K562 (cell line): ENCODE data around the gene RARRES2. TPM values are rescaled to one million over a fixed set of nuclear protein-coding genes. Genes with fewer than 3 reads are reported as not detected.

Source experiments
- ATAC-seq: fragments of 200-7000 bp; cut with Tn5 transposase; 3 replicates; pipeline ENCODE4 v1.9.1; 2020; ENCODE audit warnings: moderate library complexity
- BruUV-seq: library from RNA; stranded (reverse); fragments of 400-500 nt; replicated peaks from 2 replicates; lab custom pipeline; 2021; lab: Mats Ljungman, UMichigan
- CTCF ChIA-PET: fragments of 300-600 bp; formaldehyde crosslinking; extraction: SDS; loops from one replicate; lab custom pipeline; 2021; ENCODE audit warnings: low intra/inter-chr PET ratio; lab: Yijun Ruan, JAX
- POLR2A ChIA-PET: fragments of 300-600, 350-650 bp; sonication (Branson Sonifier 250); formaldehyde crosslinking; extraction: SDS; loops from one replicate; lab custom pipeline; 2021; ENCODE audit warnings: antibody characterized with exemption, inconsistent platforms; lab: Yijun Ruan, JAX
- DNase-seq, 4 experiments: peaks; one replicate each; pipeline versions ENCODE4 v3.0.0 to v3.0.0-alpha.2; 2011 to 2018; ENCODE audit warnings: low spot score in 3 of 4, mixed read lengths in 3 of 4; ENCODE audit errors: extremely low read depth in 1 of 4
- FAIRE-seq: peaks from 2 replicates; lab custom pipeline; 2011; peaks lifted over from hg19 to GRCh38; lab: Jason Lieb, UNC
- H2AFZ ChIP-seq: 2 replicates; pipeline ENCODE4 v1.6.0; 2011; ENCODE audit warnings: low read depth, low read length, control low read depth, inconsistent platforms
- H3K27ac ChIP-seq: fragments of 200-600 bp; 3 replicates; pipeline ENCODE4 v1.8.0; 2011; ENCODE audit warnings: low read depth, mild to moderate bottlenecking, control low read depth, inconsistent platforms, low read length, moderate library complexity, mixed read lengths; ENCODE audit errors: extremely low read depth
- H3K27me3 ChIP-seq, 2 experiments: fragments of 300-600 bp in 1 of 2; 2 replicates in 1 of 2; 3 replicates in 1 of 2; pipeline versions ENCODE4 v1.6.0 to v1.8.0; 2011; ENCODE audit warnings: inconsistent platforms in 2 of 2, low read length in 2 of 2, mild to moderate bottlenecking in 1 of 2, mixed read lengths in 1 of 2, moderate library complexity in 1 of 2; ENCODE audit not compliant: control insufficient read depth in 2 of 2, insufficient read depth in 2 of 2
- H3K36me3 ChIP-seq: fragments of 300-600 bp; 3 replicates; pipeline ENCODE4 v1.8.0; 2011; ENCODE audit warnings: mild to moderate bottlenecking, low read length, inconsistent platforms; ENCODE audit not compliant: control insufficient read depth, insufficient read depth
- H3K4me1 ChIP-seq, 2 experiments: fragments of 200-600 bp in 1 of 2; replicated peaks in 1 of 2; 2 replicates in 1 of 2; 3 replicates in 1 of 2; pipeline versions ENCODE4 v1.5.1 to v1.8.0; 2011; ENCODE audit warnings: inconsistent platforms in 2 of 2, low read length in 2 of 2, mild to moderate bottlenecking in 1 of 2, mixed read lengths in 1 of 2, moderate library complexity in 1 of 2; ENCODE audit not compliant: control insufficient read depth in 2 of 2, insufficient read depth in 2 of 2
- H3K4me2 ChIP-seq: 2 replicates; pipeline ENCODE4 v1.6.1; 2011; ENCODE audit warnings: low read length, control low read depth, inconsistent platforms, mixed read lengths; ENCODE audit not compliant: insufficient read depth
- H3K4me3 ChIP-seq: fragments of 200-600 bp; sonication (generic), shearing (Covaris generic); 2 replicates; pipeline ENCODE4 v1.5.1; 2016; ENCODE audit warnings: control low read depth, inconsistent platforms
- H3K79me2 ChIP-seq: fragments of 200-600 bp; 3 replicates; pipeline ENCODE4 v1.8.0; 2011; ENCODE audit warnings: low read length, inconsistent platforms; ENCODE audit not compliant: control insufficient read depth, insufficient read depth
- H3K9ac ChIP-seq, 2 experiments: 2 replicates each; pipeline versions ENCODE4 v1.6.0 to v1.6.1; 2011; ENCODE audit warnings: low read depth in 2 of 2, low read length in 2 of 2, control low read depth in 1 of 2, inconsistent platforms in 1 of 2, mild to moderate bottlenecking in 1 of 2, mixed read lengths in 1 of 2; ENCODE audit not compliant: insufficient read depth in 1 of 2
- H3K9me1 ChIP-seq: one replicate; pipeline ENCODE4 v1.6.0; 2011; ENCODE audit warnings: inconsistent platforms, mild to moderate bottlenecking, low read length, moderate library complexity; ENCODE audit not compliant: control insufficient read depth, insufficient read depth
- H3K9me3 ChIP-seq: replicated peaks from 2 replicates; pipeline ENCODE4 v1.5.1; 2011; ENCODE audit warnings: low read depth, low read length, inconsistent platforms; ENCODE audit not compliant: control insufficient read depth, insufficient read depth
- H4K20me1 ChIP-seq: replicated peaks from 2 replicates; pipeline ENCODE4 v1.6.1; 2011; ENCODE audit warnings: low read length, inconsistent platforms, mixed read lengths; ENCODE audit not compliant: control insufficient read depth, insufficient read depth
- BDP1 ChIP-seq: IDR thresholded peaks from 3 replicates; pipeline ENCODE4 v1.6.1; 2011; ENCODE audit not compliant: insufficient read length, insufficient read depth
- CREM ChIP-seq: IDR thresholded peaks from 2 replicates; pipeline ENCODE4 v1.6.1; 2014; ENCODE audit warnings: antibody characterized with exemption, low read depth
- GABPB1 ChIP-seq: sonication (generic); formaldehyde crosslinking; IDR thresholded peaks from 2 replicates; pipeline ENCODE4 v1.8.0; 2022; ENCODE audit warnings: mild to moderate bottlenecking, missing genetic modification reagents
- GTF2B ChIP-seq: IDR thresholded peaks from 2 replicates; pipeline ENCODE4 v1.6.1; 2011; ENCODE audit not compliant: insufficient read length; ENCODE audit errors: extremely low read depth
- MBD2 ChIP-seq: sonication (generic); IDR thresholded peaks from 2 replicates; pipeline ENCODE4 v1.6.1; 2016; ENCODE audit warnings: low read depth, borderline replicate concordance
- NRF1 ChIP-seq, 2 experiments: fragments of 450-650 bp; IDR thresholded peaks in 1 of 2; conservative IDR thresholded peaks in 1 of 2; 2 replicates each; pipeline ENCODE4 v1.6.1; 2014; ENCODE audit warnings: mild to moderate bottlenecking in 2 of 2
- PHF21A ChIP-seq: fragments of 450-650 bp; IDR thresholded peaks from 2 replicates; pipeline ENCODE4 v1.6.1; 2017; ENCODE audit warnings: low read depth, borderline replicate concordance
- RBM14 ChIP-seq: fragments of 200-400 bp; formaldehyde crosslinking; IDR thresholded peaks from 2 replicates; pipeline ENCODE4 v1.6.1; 2018; ENCODE audit warnings: low read depth, mild to moderate bottlenecking, low read length, moderate library complexity, borderline replicate concordance; ENCODE audit not compliant: insufficient read depth
- RCOR1 ChIP-seq, 2 experiments: IDR thresholded peaks; 2 replicates each; pipeline ENCODE4 v1.6.1; 2012; ENCODE audit warnings: low read depth in 2 of 2, low read length in 2 of 2, borderline replicate concordance in 1 of 2, improper control_type of control experiment in 1 of 2
- SRSF7 ChIP-seq: fragments of 200-400 bp; formaldehyde crosslinking; optimal IDR thresholded peaks from 2 replicates; pipeline ENCODE3; 2017; ENCODE audit warnings: mild to moderate bottlenecking, low read depth, low read length
- U2AF2 ChIP-seq: fragments of 200-400 bp; formaldehyde crosslinking; optimal IDR thresholded peaks from 2 replicates; pipeline ENCODE3; 2017; ENCODE audit warnings: low read depth, mild to moderate bottlenecking, low read length
- ZC3H4 ChIP-seq: sonication (generic); formaldehyde crosslinking; IDR thresholded peaks from 2 replicates; pipeline ENCODE4 v1.9.0; 2021; ENCODE audit warnings: missing genetic modification reagents, borderline replicate concordance
- ZNF133 ChIP-seq: fragments of 250-450 bp; sonication (Bioruptor Pico); IDR thresholded peaks from 2 replicates; pipeline ENCODE4 v1.4.0; 2020; ENCODE audit warnings: mild to moderate bottlenecking
- ZNF23 ChIP-seq: fragments of 250-450 bp; sonication (Bioruptor Pico); IDR thresholded peaks from 2 replicates; pipeline ENCODE4 v1.4.0; 2020; ENCODE audit warnings: mild to moderate bottlenecking
- ZNF232 ChIP-seq: sonication (generic); formaldehyde crosslinking; IDR thresholded peaks from 2 replicates; pipeline ENCODE4 v1.8.0; 2022; ENCODE audit warnings: mild to moderate bottlenecking, missing genetic modification reagents
- ZNF239 ChIP-seq: fragments of 250-450 bp; sonication (Bioruptor Pico); IDR thresholded peaks from 2 replicates; pipeline ENCODE4 v1.4.0; 2020; ENCODE audit warnings: mild to moderate bottlenecking
- ZNF24 ChIP-seq: fragments of 450-650 bp; IDR thresholded peaks from 2 replicates; pipeline ENCODE4 v1.6.1; 2016
- ZNF766 ChIP-seq: fragments of 200-800 bp; sonication (Bioruptor generic); conservative IDR thresholded peaks from 2 replicates; pipeline ENCODE4 v1.6.1; 2016; ENCODE audit warnings: missing genetic modification characterization, missing compliant biosample characterization
- WGBS: fragments of 100-300 bp; shearing (Covaris generic); methylation state at CpG from one replicate; pipeline ENCODE4 v1.1.6; 2016; ENCODE audit warnings: low coverage, mixed read lengths; ENCODE audit not compliant: insufficient coverage; ENCODE audit errors: missing lambda C conversion rate; 5-methylcytosine and 5-hydroxymethylcytosine counted together
- in situ Hi-C: fragments of 300-500 bp; cut with MboI; formaldehyde crosslinking; loops from 4 replicates; pipeline ENCODE4 v1.15.0; 2018; ENCODE audit warnings: inconsistent platforms, mixed read lengths
- intact Hi-C: fragments of 100-400 bp; cut with micrococcal nuclease; formaldehyde crosslinking; loops from 2 replicates; pipeline ENCODE4 v1.14.2; 2022
- polyA plus RNA-seq, 8 experiments: library from polyadenylated mRNA; depleted of rRNA in 4 of 8; stranded (reverse) in 5 of 8; unstranded in 3 of 8; fragments of >200 nt; fragmentation: Nextera tagmentation in 2 of 8; fragmentation: Illumina TruSeq in 1 of 8; extraction: Ambion mirVana in 2 of 8; extraction: Trizol in 1 of 8; gene quantifications; 2 replicates each; pipeline versions ENCODE4 v1.2.1 to v1.2.3, GENCODE V29; 2011 to 2014; ENCODE audit warnings: inconsistent platforms in 1 of 8, missing spikeins in 1 of 8
- total RNA-seq, 7 experiments: library from RNA; depleted of rRNA in 6 of 7; stranded (reverse); fragments of >200 nt in 6 of 7; fragmentation: Illumina TruSeq in 2 of 7; extraction: Trizol in 2 of 7; gene quantifications; 2 replicates each; pipeline versions ENCODE4 v1.2.1 to v1.2.3, GENCODE V29; 2011 to 2021; ENCODE audit warnings: low replicate concordance in 1 of 7
- TF ChIP-seq, protein P1 (sequence below): fragments of 450-650 bp; IDR thresholded peaks from 2 replicates; pipeline ENCODE4 v1.7.0; 2016; ENCODE audit warnings: borderline replicate concordance

RARRES2 gene
- total and polyA plus RNA-seq, 9 of the 15 experiments (the other 6 are each of a cell fraction or from before 2014, with no cell fraction given), result 0.11 to 1.7 (median 0.23) TPM; not detected in 6

- DNase-seq (peak; percentile 43 to 71 (median 58)), ATAC-seq (peak; percentile 59), FAIRE-seq (peak; percentile 54)
- ChIA-PET CTCF (no interaction called here), POLR2A (interaction anchor here (0.6 to 3.5 kb wide), 22 partner anchors 8 to 712 kb away, joined by 3 to 30 read pairs (median 4); partner anchors contain the start of genes ACTR3C, FASTK and LRRC61)
- peaks cover 49 to 59% of the 10 kb centered on the region in 2 experiments for H3K4me1 ChIP-seq
- peak overlapping the region; percentile 79 for H3K4me3 ChIP-seq
- H2AFZ ChIP-seq, result peak overlapping the region; percentile 82
- intact Hi-C loops, result loop anchor here (2.0 kb wide), 2 partner anchors 32 to 46 kb away; partner anchors contain the start of genes ACTR3C and LRRC61
- no peaks in the 10 kb centered on the region for H3K9me3 ChIP-seq
- peak overlapping the region; percentile 100 for H3K4me2 ChIP-seq
- TSS peak; percentile 41 for BruUV-seq
- no peaks in the 10 kb centered on the region for H3K27me3 ChIP-seq
- peak overlapping the region; percentile 98 to 99 for H3K9ac ChIP-seq
- under 1% methylated on average over 48 of the region's 58 CpGs for WGBS
- in situ Hi-C loops, result no loop called here
- H3K9me1 ChIP-seq, result no peaks in the 10 kb centered on the region
- peaks cover 60% of the 10 kb centered on the region for H3K79me2 ChIP-seq
- peak overlapping the region; percentile 97 for H3K27ac ChIP-seq
- no peaks in the 10 kb centered on the region; the same call in 1 of the 2 replicates for H4K20me1 ChIP-seq
- H3K36me3 ChIP-seq, result peaks cover 52% of the 10 kb centered on the region
- TF ChIP-seq ZC3H4 (CRISPR knock-in tag) (no peak), PHF21A (no peak), GTF2B (no peak), RBM14 (0 out of 2 replicates have a peak, but pooled peaks have one; percentile 17), U2AF2 (no peak), RCOR1 (IDR thresholded peaks at IDR 0.05; ENCODE audit: borderline replicate concordance in 1 of 2, low read depth in 2 of 2, low read length in 2 of 2) (0 out of 4 replicates have a peak, but pooled peaks of 1 of the 2 experiments have one; percentile 2), NRF1 (conservative IDR thresholded peaks at IDR 0.05 in 1 of 2, IDR thresholded peaks at IDR 0.05 in 1 of 2) (peak; percentile 85 to 88), GABPB1 (CRISPR knock-in tag) (peak; percentile 51; the same call in 1 of the 2 replicates), MBD2 (no peak), ZNF133 (CRISPR knock-in tag) (0 out of 2 replicates have a peak, but pooled peaks have one; percentile 37), SRSF7 (no peak), ZNF24 (peak; percentile 42; the same call in 1 of the 2 replicates), ZNF23 (CRISPR knock-in tag) (no peak), ZNF239 (CRISPR knock-in tag) (no peak), ZNF232 (CRISPR knock-in tag) (peak; percentile 81), BDP1 (no peak), ZNF766 (CRISPR knock-in tag) (peak; percentile 78), CREM (peak; percentile 68)
- TF ChIP-seq, protein P1, sequence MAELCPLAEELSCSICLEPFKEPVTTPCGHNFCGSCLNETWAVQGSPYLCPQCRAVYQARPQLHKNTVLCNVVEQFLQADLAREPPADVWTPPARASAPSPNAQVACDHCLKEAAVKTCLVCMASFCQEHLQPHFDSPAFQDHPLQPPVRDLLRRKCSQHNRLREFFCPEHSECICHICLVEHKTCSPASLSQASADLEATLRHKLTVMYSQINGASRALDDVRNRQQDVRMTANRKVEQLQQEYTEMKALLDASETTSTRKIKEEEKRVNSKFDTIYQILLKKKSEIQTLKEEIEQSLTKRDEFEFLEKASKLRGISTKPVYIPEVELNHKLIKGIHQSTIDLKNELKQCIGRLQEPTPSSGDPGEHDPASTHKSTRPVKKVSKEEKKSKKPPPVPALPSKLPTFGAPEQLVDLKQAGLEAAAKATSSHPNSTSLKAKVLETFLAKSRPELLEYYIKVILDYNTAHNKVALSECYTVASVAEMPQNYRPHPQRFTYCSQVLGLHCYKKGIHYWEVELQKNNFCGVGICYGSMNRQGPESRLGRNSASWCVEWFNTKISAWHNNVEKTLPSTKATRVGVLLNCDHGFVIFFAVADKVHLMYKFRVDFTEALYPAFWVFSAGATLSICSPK, result no peak
Measured at GRCh38 chr7:150368884-150369747, 27.7 kb upstream of the RARRES2 start.
